T-cell (primary cell): ENCODE data around the gene HGFAC. TPM values are rescaled to one million over a fixed set of nuclear protein-coding genes. Genes with fewer than 3 reads are reported as not detected.
"Not testable (repeated sequence)": the region's sequence is repeated elsewhere in the genome, so short reads cannot be mapped to it uniquely, and the experiment has no call there.

Experiments used
- ATAC-seq, 4 experiments: fragments of 200-7000 bp in 3 of 4; fragments of 150-1000 bp in 1 of 4; cut with Tn5 transposase; replicated peaks in 1 of 4; 1 replicate in 3 of 4; 2 replicates in 1 of 4; pipeline ENCODE4 v1.10.0; 2021; ENCODE audit warnings: moderate library complexity in 3 of 4, mild to moderate bottlenecking in 2 of 4, moderate number of reproducible peaks in 1 of 4
- CTCF ChIA-PET, 2 donors: fragments of 300-600 bp; sonication (Branson Sonifier 250); formaldehyde crosslinking; loops; one replicate each; lab custom pipeline; 2022; ENCODE audit warnings: antibody characterized with exemption in 2 of 2; lab: Charles Lee
- POLR2A ChIA-PET, 2 donors: fragments of 300-600 bp; sonication (Branson Sonifier 250); formaldehyde crosslinking; loops; one replicate each; lab custom pipeline; 2022; ENCODE audit warnings: antibody characterized with exemption in 2 of 2; lab: Charles Lee
- DNase-seq, 35 experiments: peaks; one replicate each; pipeline versions ENCODE4 v3.0.0 to v3.0.0-alpha.2; 2013 to 2023
- H3K27ac ChIP-seq: one replicate; pipeline ENCODE4 v1.5.1; 2013; ENCODE audit warnings: low read length
- H3K27me3 ChIP-seq, 2 experiments: replicated peaks in 1 of 2; 1 replicate in 1 of 2; 2 replicates in 1 of 2; pipeline versions ENCODE4 v1.6.1 to v1.7.0; 2013; ENCODE audit warnings: low read length in 1 of 2, mixed read lengths in 1 of 2; ENCODE audit not compliant: control insufficient read depth in 2 of 2, insufficient read depth in 2 of 2; ENCODE audit errors: extremely low read depth in 1 of 2
- H3K36me3 ChIP-seq, 2 donors: 1 replicate in 1 of 2; 2 replicates in 1 of 2; pipeline versions ENCODE4 v1.6.1 to v1.7.0; 2013; ENCODE audit warnings: low read length in 1 of 2; ENCODE audit not compliant: control insufficient read depth in 2 of 2, insufficient read depth in 1 of 2; ENCODE audit errors: extremely low read depth in 1 of 2
- H3K4me1 ChIP-seq, 2 experiments: 1 replicate in 1 of 2; 2 replicates in 1 of 2; pipeline versions ENCODE4 v1.6.1 to v1.7.0; 2013; ENCODE audit warnings: low read length in 2 of 2, mixed read lengths in 1 of 2; ENCODE audit not compliant: insufficient read depth in 2 of 2, control insufficient read depth in 1 of 2; ENCODE audit errors: extremely low read depth in 1 of 2
- H3K4me3 ChIP-seq, 2 donors: 1 replicate in 1 of 2; 2 replicates in 1 of 2; pipeline versions ENCODE4 v1.5.1 to v1.7.0; 2013; ENCODE audit warnings: mild to moderate bottlenecking in 2 of 2, low read length in 1 of 2, moderate library complexity in 1 of 2; ENCODE audit not compliant: control insufficient read depth in 1 of 2; ENCODE audit errors: extremely low read depth in 1 of 2
- H3K9me3 ChIP-seq: 2 replicates; pipeline ENCODE4 v1.7.0; 2013
- H3K27ac Mint-ChIP-seq, 2 donors: one replicate each; pipeline ENCODE4 v1.8.0; 2020 to 2021; ENCODE audit warnings: mild to moderate bottlenecking in 2 of 2, mixed read lengths in 2 of 2
- H3K27me3 Mint-ChIP-seq, 2 donors: one replicate each; pipeline ENCODE4 v1.8.0; 2021 to 2022; ENCODE audit warnings: mixed read lengths in 2 of 2
- H3K36me3 Mint-ChIP-seq: one replicate; pipeline ENCODE4 v1.8.0; 2021; ENCODE audit warnings: mixed read lengths
- H3K4me1 Mint-ChIP-seq, 3 donors: one replicate each; pipeline ENCODE4 v1.8.0; 2020 to 2022; ENCODE audit warnings: mixed read lengths in 3 of 3, mild to moderate bottlenecking in 1 of 3
- H3K4me3 Mint-ChIP-seq, 3 donors: one replicate each; pipeline ENCODE4 v1.8.0; 2020 to 2022; ENCODE audit warnings: mild to moderate bottlenecking in 3 of 3, mixed read lengths in 3 of 3, moderate library complexity in 3 of 3
- H3K9me3 Mint-ChIP-seq, 3 donors: one replicate each; pipeline ENCODE4 v1.8.0; 2020 to 2022; ENCODE audit warnings: mixed read lengths in 3 of 3
- WGBS: methylation state at CpG from one replicate; pipeline ENCODE4 v1.1.5; 2013; ENCODE audit warnings: missing lambda C conversion rate; ENCODE audit not compliant: insufficient coverage; 5-methylcytosine and 5-hydroxymethylcytosine counted together
- total RNA-seq, 35 experiments: library from RNA in 6 of 35; stranded (reverse) in 6 of 35; fragments of 120-200 nt in 1 of 35; gene quantifications; one replicate each; pipeline versions ENCODE4 v1.2.1 to v1.2.4 and lab custom pipeline; 2013 to 2026

HGFAC gene
- total RNA-seq, 5 donors from 2014 or later (not counting 1 experiment from before 2014, with no cell fraction given) = 0.33 to 0.73 (median 0.70) TPM; not detected in 2

DNA sequence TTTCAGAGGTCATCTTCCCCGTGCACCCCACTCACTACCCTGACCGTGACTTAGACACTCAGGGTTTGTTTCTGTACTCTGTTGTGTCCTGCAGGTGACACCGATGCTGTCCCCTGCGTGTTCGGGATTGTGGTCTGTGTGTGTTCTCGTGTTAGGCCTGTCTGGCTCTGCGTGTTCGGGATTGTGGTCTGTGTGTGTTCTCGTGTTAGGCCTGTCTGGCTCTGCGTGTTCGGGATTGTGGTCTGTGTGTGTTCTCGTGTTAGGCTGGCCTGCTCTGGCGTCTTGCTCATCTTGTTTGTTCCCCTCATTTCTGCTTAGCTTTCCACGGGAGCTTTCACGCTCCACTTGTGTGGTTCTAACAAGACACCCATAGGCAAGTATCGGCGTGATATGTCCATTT is 30.6 kb upstream of the HGFAC start:
- H3K4me1 Mint-ChIP-seq, H3K36me3 Mint-ChIP-seq, H3K27ac Mint-ChIP-seq, H3K27me3 Mint-ChIP-seq, H3K27me3 ChIP-seq, H3K27ac ChIP-seq, ATAC-seq, H3K4me3 Mint-ChIP-seq, H3K4me3 ChIP-seq, CTCF ChIA-PET, POLR2A ChIA-PET, DNase-seq, H3K4me1 ChIP-seq, H3K9me3 Mint-ChIP-seq, H3K9me3 ChIP-seq: not testable (repeated sequence)
- H3K36me3 ChIP-seq = peaks cover 0 to 13% of the 10 kb centered on the region in 2 donors
- 93% methylated on average over 14 of the region's 17 CpGs for WGBS

DNA sequence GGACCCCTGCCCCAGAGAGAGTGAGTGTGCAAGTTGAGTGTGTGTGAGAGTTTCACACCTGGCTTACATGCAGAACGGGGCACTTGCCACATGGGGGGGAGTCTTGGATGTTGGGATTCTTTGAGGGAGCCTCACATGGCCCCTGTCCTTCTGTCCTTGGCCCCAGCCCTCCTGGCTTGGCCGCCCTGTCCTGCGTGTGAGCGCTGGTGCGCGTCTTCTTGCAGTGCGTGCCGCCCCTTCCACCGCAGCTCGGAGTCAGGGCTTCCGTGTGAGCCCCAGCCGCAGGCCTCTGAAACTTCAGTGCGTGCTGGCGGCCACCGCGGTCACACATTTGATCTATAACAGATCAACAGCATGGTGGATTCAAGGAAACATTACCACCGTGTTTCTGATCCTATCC is 30.1 kb upstream of the HGFAC start:
- no peaks in the 10 kb centered on the region for H3K27me3 ChIP-seq
- no peak for DNase-seq

DNA sequence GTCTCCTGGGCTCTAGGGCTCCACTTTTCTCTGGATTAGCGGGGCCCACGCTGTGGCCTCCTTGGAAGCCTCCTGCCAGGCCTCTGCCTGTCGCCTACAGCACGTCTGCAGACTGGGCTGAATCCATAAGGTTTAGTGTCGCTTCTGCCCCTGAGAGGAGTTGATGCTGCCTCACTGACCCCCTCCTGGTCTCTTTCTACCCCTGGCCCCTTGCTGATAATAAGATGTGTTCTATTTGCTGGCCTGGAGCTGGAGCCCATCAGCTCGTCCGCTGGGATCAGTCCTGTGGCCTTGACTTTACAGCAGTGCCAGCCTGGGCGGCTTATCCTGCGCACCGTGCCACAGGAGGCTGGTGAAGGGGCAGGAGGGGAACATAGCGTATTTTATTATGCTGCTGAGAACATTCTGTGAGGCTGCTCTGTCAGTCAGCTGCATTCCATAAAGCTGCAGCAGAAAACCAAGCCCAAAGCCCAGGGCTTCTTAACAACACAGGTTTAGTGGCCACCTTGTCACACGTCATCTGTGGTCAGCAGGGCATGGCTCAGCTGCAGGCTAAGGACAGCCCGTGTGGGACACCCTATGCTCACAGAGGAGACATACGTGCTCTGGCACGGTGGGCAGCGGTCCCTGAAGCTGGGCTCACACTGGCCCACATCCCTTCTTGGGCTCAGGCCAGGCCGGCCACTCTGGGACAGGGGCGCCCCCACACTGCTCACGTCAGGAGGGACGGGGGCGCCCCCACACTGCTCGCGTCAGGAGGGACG is 29.3 kb upstream of the HGFAC start:
- Mint-ChIP-seq H3K27me3 (no peaks in the 10 kb centered on the region), H3K9me3 (no peaks in the 10 kb centered on the region), H3K4me1 (no peaks in the 10 kb centered on the region), H3K4me3 (no peak overlapping the region), H3K36me3 (peaks cover 12% of the 10 kb centered on the region), H3K27ac (no peak overlapping the region)
- H3K27ac ChIP-seq = no peak overlapping the region
- DNase-seq = no peak
- H3K27me3 ChIP-seq = no peaks in the 10 kb centered on the region
- ATAC-seq = no peak
- H3K4me1 ChIP-seq = no peaks in the 10 kb centered on the region
- POLR2A ChIA-PET = no interaction called here
- H3K9me3 ChIP-seq = no peaks in the 10 kb centered on the region
- H3K4me3 ChIP-seq = no peak overlapping the region
- WGBS = 89% methylated on average over 12 of the region's 24 CpGs
- CTCF ChIA-PET = no interaction called here
- H3K36me3 ChIP-seq = peaks cover 0 to 17% of the 10 kb centered on the region in 2 donors

More for the DNA sequence above, 30.1 kb upstream of the HGFAC start:
- H3K9me3 Mint-ChIP-seq = no peaks in the 10 kb centered on the region
- CTCF ChIA-PET = no interaction called here
- no peak overlapping the region for H3K4me3 Mint-ChIP-seq
- no peaks in the 10 kb centered on the region for H3K27me3 Mint-ChIP-seq
- H3K4me1 Mint-ChIP-seq = no peaks in the 10 kb centered on the region
- Histone ChIP-seq H3K4me1 (no peaks in the 10 kb centered on the region), H3K27ac (no peak overlapping the region), H3K9me3 (no peaks in the 10 kb centered on the region), H3K36me3 (peaks cover 0 to 14% of the 10 kb centered on the region in 2 donors), H3K4me3 (no peak overlapping the region)
- H3K27ac Mint-ChIP-seq = no peak overlapping the region
- ATAC-seq = no peak
- WGBS = 86% methylated on average over 14 of the region's 17 CpGs
- peaks cover 5% of the 10 kb centered on the region for H3K36me3 Mint-ChIP-seq
- POLR2A ChIA-PET = no interaction called here

DNA sequence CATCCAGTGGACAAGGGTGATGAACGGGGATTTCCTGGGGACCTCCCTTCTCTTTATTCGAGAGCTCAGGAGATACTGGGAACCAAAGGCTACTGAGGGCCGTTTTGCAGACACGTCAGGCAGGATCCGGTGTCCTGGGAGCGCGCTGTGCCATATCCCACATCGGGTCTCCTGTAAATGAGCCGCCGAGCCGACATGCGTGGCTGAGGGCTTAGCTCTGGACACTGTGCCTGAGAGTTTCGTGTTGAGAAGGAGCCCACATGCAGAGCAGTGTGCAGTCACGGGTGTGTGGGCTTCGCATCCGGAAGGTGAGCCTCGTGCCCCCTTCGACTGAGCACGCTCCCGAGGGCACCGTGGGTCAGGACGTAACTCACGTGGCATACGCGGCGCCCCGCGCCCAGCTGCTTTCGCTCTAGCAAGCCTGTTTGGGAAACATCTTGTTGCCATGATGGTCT is 28.5 kb upstream of the HGFAC start:
- Mint-ChIP-seq H3K4me3 (no peak overlapping the region), H3K27me3 (no peaks in the 10 kb centered on the region), H3K27ac (no peak overlapping the region), H3K4me1 (no peaks in the 10 kb centered on the region), H3K9me3 (no peaks in the 10 kb centered on the region), H3K36me3 (peaks cover 20% of the 10 kb centered on the region)
- Histone ChIP-seq H3K4me3 (no peak overlapping the region), H3K36me3 (peaks cover 0 to 15% of the 10 kb centered on the region in 2 donors), H3K4me1 (no peaks in the 10 kb centered on the region), H3K9me3 (no peaks in the 10 kb centered on the region), H3K27ac (no peak overlapping the region), H3K27me3 (no peaks in the 10 kb centered on the region)
- DNase-seq = no peak
- CTCF ChIA-PET = no interaction called here
- 93% methylated on average over 29 of the region's 29 CpGs for WGBS
- POLR2A ChIA-PET = no interaction called here
- no peak for ATAC-seq

DNA sequence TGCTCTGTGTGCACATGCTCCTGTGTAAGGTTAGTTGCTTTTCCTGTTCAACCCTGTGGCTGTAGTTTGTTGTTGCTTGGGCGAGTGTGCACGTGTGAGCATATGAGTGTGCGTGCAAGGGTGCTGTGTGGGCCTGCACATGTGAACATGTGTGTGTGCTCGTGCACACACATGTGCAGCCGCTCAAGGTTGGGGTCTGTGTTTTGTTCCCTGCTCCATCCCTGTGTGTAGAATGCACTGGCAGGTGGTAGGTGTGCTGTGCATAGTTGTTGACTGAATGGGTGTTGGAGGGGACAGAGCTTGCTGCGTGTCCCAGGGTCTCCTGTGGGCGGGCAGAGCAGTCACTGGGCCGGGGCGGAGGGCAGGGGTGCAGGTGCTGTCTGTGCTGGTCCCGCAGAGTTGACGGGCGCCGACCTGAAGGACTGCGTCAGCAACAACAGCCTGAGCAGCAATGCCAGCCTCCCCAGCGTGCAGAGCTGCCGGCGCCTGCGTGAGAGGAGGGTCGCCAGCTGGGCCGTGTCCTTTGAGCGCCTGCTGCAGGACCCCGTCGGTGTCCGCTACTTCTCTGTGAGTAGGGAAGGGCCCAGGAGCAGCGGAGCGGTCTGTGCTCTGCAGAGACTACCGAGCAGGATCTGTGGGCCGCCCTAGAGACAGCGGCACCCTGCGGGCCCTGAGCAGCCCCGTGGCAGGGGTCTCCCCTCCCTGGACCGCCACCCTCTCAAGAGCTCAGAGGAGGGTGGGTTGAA is 27.9 kb upstream of the HGFAC start:
- H3K4me3 Mint-ChIP-seq = no peak overlapping the region
- POLR2A ChIA-PET = no interaction called here
- Histone ChIP-seq H3K36me3 (peaks cover 0 to 15% of the 10 kb centered on the region in 2 donors), H3K9me3 (no peaks in the 10 kb centered on the region), H3K4me3 (no peak overlapping the region), H3K27ac (no peak overlapping the region), H3K4me1 (no peaks in the 10 kb centered on the region), H3K27me3 (no peaks in the 10 kb centered on the region)
- DNase-seq (no peak), ATAC-seq (no peak)
- WGBS = 92% methylated on average over 20 of the region's 32 CpGs
- H3K27me3 Mint-ChIP-seq = no peaks in the 10 kb centered on the region
- CTCF ChIA-PET = no interaction called here
- no peaks in the 10 kb centered on the region for H3K4me1 Mint-ChIP-seq
- H3K9me3 Mint-ChIP-seq = no peaks in the 10 kb centered on the region
- no peak overlapping the region for H3K27ac Mint-ChIP-seq
- peaks cover 20% of the 10 kb centered on the region for H3K36me3 Mint-ChIP-seq

DNA sequence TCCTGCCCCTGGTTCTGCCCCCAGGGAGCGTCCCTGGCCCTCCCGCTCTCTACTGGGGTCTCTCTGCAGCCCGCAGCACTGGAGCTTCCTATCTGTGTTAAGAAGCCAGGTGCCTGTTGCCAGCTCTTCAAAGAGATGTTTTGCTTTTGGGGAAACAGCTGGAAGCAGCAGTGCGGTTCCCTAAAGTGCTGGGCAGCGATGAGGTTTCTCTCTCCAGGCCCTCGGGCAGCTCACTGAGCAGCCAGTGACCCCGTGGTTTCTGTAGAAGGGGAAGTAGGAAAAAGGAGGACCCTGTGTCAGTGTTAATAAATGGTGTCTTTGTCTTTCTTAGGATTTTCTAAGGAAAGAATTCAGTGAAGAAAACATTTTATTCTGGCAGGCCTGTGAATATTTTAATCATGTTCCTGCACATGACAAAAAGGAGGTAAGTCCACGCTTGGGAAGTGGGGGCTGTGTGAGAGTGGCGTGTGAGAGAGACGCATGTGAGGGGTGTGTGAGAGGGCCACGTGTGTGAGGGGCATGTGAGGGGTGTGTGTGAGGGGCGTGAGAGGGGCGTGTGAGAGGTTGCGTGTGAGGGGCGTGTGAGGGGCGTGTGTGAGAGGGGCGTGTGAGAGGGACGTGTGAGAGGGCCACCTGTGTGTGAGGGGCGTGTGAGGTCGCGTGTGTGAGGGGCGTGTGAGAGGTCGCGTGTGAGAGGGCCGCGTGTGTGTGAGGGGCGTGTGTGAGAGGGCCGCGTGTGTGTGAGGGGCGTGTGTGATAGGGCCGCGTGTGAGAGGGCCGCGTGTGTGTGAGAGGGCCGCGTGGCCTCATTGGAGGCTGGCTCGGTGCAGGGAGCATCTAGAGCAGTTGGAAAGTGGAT is 27.1 kb upstream of the HGFAC start:
- peaks cover 20% of the 10 kb centered on the region for H3K36me3 Mint-ChIP-seq
- ATAC-seq = no peak
- peaks cover 0 to 15% of the 10 kb centered on the region in 2 donors for H3K36me3 ChIP-seq
- ChIA-PET CTCF (no interaction called here), POLR2A (no interaction called here)
- no peak overlapping the region for H3K27ac Mint-ChIP-seq
- no peaks in the 10 kb centered on the region for H3K27me3 Mint-ChIP-seq
- no peak overlapping the region for H3K4me3 ChIP-seq
- H3K9me3 Mint-ChIP-seq = no peaks in the 10 kb centered on the region
- no peaks in the 10 kb centered on the region for H3K27me3 ChIP-seq
- no peak overlapping the region for H3K4me3 Mint-ChIP-seq
- no peaks in the 10 kb centered on the region for H3K4me1 ChIP-seq
- H3K27ac ChIP-seq = no peak overlapping the region
- DNase-seq = peak in 1 of 35 experiments; percentile 12
- WGBS = 83% methylated on average over 29 of the region's 37 CpGs
- no peaks in the 10 kb centered on the region for H3K4me1 Mint-ChIP-seq
- no peaks in the 10 kb centered on the region for H3K9me3 ChIP-seq
